A673 (cell line): ENCODE results near the gene DGKQ. TPM values are rescaled to one million over a fixed set of nuclear protein-coding genes. Genes with fewer than 3 reads are reported as not detected.
A peak's percentile ranks its signal among the peaks of the same experiment; 100 is the strongest.

Experiments
- BruUV-seq: library from RNA; stranded (reverse); fragments of 400-500 nt; replicated peaks from 2 replicates; lab custom pipeline; 2021; lab: Mats Ljungman, UMichigan
- CTCF ChIA-PET: fragments of 300-600 bp; sonication (Branson Sonifier 250); formaldehyde crosslinking; loops from one replicate; lab custom pipeline; 2022; ENCODE audit warnings: antibody characterized with exemption; lab: Charles Lee
- POLR2A ChIA-PET: fragments of 300-600 bp; sonication (Branson Sonifier 250); formaldehyde crosslinking; loops from one replicate; lab custom pipeline; 2022; ENCODE audit warnings: antibody characterized with exemption; ENCODE audit not compliant: low non-redundant PET; lab: Charles Lee
- DNase-seq: peaks from one replicate; pipeline ENCODE4 v3.0.0-alpha.2; 2015; ENCODE audit warnings: low spot score
- H3K27ac ChIP-seq: fragments of 200-600 bp; sonication (generic); 2 replicates; pipeline ENCODE4 v1.5.1; 2016; ENCODE audit warnings: mixed run types, low read depth, mild to moderate bottlenecking, mixed read lengths, antibody characterized with exemption, low read length; ENCODE audit not compliant: poor library complexity, severe bottlenecking
- H3K27me3 ChIP-seq: fragments of 200-600 bp; sonication (generic); replicated peaks from 2 replicates; pipeline ENCODE4 v1.6.1; 2017; ENCODE audit warnings: mixed run types, low read depth, mild to moderate bottlenecking, mixed read lengths, antibody characterized with exemption, low read length; ENCODE audit not compliant: insufficient read depth, poor library complexity
- H3K36me3 ChIP-seq: fragments of 200-600 bp; sonication (generic); 2 replicates; pipeline ENCODE4 v1.6.1; 2016; ENCODE audit warnings: mixed run types, mild to moderate bottlenecking, mixed read lengths, antibody characterized with exemption, low read length; ENCODE audit not compliant: insufficient read depth, poor library complexity, severe bottlenecking
- H3K4me1 ChIP-seq: fragments of 200-600 bp; sonication (generic); 2 replicates; pipeline ENCODE4 v1.6.1; 2017; ENCODE audit warnings: mixed run types, mild to moderate bottlenecking, mixed read lengths, antibody characterized with exemption, low read length; ENCODE audit not compliant: insufficient read depth, poor library complexity, severe bottlenecking
- H3K4me3 ChIP-seq: fragments of 200-600 bp; sonication (generic); 2 replicates; pipeline ENCODE4 v1.5.1; 2016; ENCODE audit warnings: low read depth, mixed run types, mild to moderate bottlenecking, mixed read lengths, low read length; ENCODE audit not compliant: poor library complexity, severe bottlenecking
- H3K9me3 ChIP-seq: fragments of 200-600 bp; sonication (generic); 2 replicates; pipeline ENCODE4 v1.6.1; 2016; ENCODE audit warnings: mixed run types, low read depth, mild to moderate bottlenecking, mixed read lengths, antibody characterized with exemption, low read length; ENCODE audit not compliant: poor library complexity, severe bottlenecking
- EZH2 ChIP-seq: fragments of 200-600 bp; sonication (generic); IDR thresholded peaks from 2 replicates; pipeline ENCODE4 v1.6.1; 2017; ENCODE audit warnings: borderline replicate concordance, low read depth, mild to moderate bottlenecking, mixed read lengths, antibody characterized with exemption, low read length; ENCODE audit not compliant: poor library complexity, severe bottlenecking
- intact Hi-C: fragments of 100-400 bp; cut with micrococcal nuclease; formaldehyde crosslinking; loops from one replicate; pipeline ENCODE4 v1.10.0; 2022; ENCODE audit not compliant: unreplicated experiment
- total RNA-seq: library from RNA; stranded (reverse); gene quantifications from 2 replicates; pipeline ENCODE4 v1.2.3, GENCODE V29; 2021
- TF ChIP-seq, protein P1 (sequence below): fragments of 300-800, 200-600 bp; sonication (generic); conservative IDR thresholded peaks from 2 replicates; pipeline ENCODE4 v1.5.1; 2017; ENCODE audit warnings: low read depth, mild to moderate bottlenecking, antibody characterized with exemption, low read length, moderate library complexity, mixed read lengths

Gene DGKQ
- total RNA-seq, 1 experiment from 2014 or later = 8.8 TPM

DNA sequence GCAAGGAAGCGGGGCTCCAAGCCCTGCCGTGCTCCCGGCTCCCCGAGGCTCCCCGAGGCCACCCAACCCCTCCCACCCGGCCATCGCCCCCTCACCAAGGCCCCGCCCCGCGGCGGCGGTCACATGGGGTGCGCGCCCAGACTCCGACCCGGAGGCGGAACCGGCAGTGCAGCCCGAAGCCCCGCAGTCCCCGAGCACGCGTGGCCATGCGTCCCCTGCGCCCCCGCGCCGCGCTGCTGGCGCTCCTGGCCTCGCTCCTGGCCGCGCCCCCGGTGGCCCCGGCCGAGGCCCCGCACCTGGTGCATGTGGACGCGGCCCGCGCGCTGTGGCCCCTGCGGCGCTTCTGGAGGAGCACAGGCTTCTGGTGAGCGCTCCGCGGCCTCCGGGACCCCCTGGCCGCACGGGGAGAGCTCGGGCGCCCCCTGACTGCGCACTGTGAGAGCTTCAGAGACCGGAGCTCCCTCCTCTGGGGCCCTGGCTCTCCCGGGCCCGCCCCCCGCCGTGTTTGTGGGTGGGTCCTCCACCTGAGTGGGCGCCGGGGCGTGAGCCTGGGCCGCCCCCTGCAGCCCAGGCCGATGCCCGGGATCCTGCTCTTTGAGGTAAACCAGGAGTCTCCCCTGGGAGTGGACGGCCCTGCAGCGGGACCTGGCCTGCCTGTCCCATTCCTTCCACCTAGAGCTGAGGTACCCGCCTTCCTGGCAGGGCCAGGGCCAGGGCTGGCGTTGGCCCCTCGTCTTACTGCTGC is 13.7 kb upstream of the DGKQ start, which contains the start of gene IDUA:
IDUA (plus strand) TSS at position 166 of the 745 bp plus-strand sequence; CDS start at position 207, 41 bp downstream.
- no peaks in the 10 kb centered on the region for H3K27me3 ChIP-seq
- no peaks in the 10 kb centered on the region for H3K9me3 ChIP-seq
- CTCF ChIA-PET = interaction anchor here (0.7 kb wide), 1 partner anchor 384 kb away, joined by 3 read pairs; no protein-coding TSS in a partner anchor
- H3K36me3 ChIP-seq = no peaks in the 10 kb centered on the region
- peaks cover 8% of the 10 kb centered on the region for H3K4me1 ChIP-seq
- H3K4me3 ChIP-seq = peak within 1 kb of the TSS; percentile 60
- peak; percentile 79 for DNase-seq
- no peak for TF ChIP-seq EZH2
- TF ChIP-seq, protein P1, sequence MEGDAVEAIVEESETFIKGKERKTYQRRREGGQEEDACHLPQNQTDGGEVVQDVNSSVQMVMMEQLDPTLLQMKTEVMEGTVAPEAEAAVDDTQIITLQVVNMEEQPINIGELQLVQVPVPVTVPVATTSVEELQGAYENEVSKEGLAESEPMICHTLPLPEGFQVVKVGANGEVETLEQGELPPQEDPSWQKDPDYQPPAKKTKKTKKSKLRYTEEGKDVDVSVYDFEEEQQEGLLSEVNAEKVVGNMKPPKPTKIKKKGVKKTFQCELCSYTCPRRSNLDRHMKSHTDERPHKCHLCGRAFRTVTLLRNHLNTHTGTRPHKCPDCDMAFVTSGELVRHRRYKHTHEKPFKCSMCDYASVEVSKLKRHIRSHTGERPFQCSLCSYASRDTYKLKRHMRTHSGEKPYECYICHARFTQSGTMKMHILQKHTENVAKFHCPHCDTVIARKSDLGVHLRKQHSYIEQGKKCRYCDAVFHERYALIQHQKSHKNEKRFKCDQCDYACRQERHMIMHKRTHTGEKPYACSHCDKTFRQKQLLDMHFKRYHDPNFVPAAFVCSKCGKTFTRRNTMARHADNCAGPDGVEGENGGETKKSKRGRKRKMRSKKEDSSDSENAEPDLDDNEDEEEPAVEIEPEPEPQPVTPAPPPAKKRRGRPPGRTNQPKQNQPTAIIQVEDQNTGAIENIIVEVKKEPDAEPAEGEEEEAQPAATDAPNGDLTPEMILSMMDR = peak; percentile 65
- intact Hi-C loops = loop anchor here (10.0 kb wide), 1 partner anchor 242 kb away; no protein-coding TSS in a partner anchor
- POLR2A ChIA-PET = no interaction called here
- H3K27ac ChIP-seq = peak within 1 kb of the TSS; percentile 59
- BruUV-seq = no TSS peak

DNA sequence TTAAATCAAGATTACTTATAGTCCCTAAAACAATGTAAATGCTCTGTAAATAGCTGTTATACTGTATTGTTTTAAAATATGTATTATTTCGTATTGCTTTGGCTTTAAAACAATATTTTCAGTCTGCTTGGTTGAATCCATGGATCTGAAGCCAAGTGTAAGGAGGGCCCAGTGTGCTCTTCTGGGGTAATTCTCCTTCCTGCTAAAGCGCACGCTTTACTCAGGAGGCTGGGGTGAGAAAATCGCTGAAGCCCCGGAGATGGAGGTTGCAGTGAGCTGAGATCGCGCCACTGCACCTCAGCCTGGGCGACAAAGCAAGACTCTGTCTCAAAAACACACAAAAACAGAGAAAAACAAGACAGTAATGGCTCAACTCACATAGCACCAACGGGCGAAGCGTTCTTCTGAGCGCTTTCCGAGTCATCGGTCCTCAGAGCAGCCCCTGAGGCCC is 13.1 kb upstream of the DGKQ start:
- Histone ChIP-seq H3K27me3 (no peaks in the 10 kb centered on the region), H3K36me3 (no peaks in the 10 kb centered on the region), H3K9me3 (no peaks in the 10 kb centered on the region), H3K4me3 (peak overlapping the region; percentile 60), H3K27ac (peak overlapping the region; percentile 59), H3K4me1 (peaks cover 8% of the 10 kb centered on the region)
- no TSS peak for BruUV-seq
- TF ChIP-seq EZH2 = no peak
- TF ChIP-seq, protein P1 = no peak
- DNase-seq = no peak
- ChIA-PET POLR2A (no interaction called here), CTCF (no interaction called here)
- intact Hi-C loops = loop anchor here (10.0 kb wide), 1 partner anchor 242 kb away; no protein-coding TSS in a partner anchor

DNA sequence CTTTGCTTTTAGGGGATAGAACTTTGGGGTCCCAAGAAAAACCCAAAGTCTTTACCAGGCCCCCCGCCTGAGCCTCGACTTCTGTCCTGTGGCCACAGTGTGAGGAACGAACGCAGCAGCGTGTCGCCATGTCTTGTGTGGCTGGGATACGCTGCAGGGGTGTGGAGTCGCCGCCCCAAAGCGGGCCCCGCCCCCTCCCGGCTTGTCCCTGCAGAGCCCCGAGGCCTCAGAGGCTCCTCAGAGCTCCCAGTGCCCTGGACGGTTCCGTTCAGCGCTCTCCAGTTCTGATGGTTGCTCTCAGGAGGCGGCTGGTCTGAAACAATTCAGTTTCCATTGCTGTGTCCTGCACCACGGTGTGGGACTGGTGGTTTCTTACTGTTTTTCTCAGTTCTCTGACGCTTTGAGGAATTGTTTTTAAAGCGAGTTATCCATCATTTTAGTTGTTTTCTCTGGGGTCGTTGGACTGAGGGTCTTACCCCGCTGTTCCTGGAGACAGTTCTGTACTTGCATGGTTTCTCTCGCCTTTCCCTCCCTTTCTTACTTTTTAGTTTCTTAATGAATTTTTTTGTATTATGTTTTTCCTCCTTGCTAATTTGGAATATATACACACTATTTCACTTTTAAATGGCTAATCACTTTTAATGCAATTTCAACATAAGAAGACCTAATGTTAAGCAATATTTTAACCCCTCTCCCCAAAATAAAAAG is 11.9 kb upstream of the DGKQ start:
- CTCF ChIA-PET = no interaction called here

More for the DNA sequence above, 11.9 kb upstream of the DGKQ start:
- DNase-seq = no peak
- Histone ChIP-seq H3K9me3 (no peaks in the 10 kb centered on the region), H3K36me3 (no peaks in the 10 kb centered on the region), H3K4me3 (peak overlapping the region; percentile 60), H3K27ac (no peak overlapping the region), H3K27me3 (no peaks in the 10 kb centered on the region), H3K4me1 (peaks cover 8% of the 10 kb centered on the region)
- TF ChIP-seq, protein P1 = no peak
- TF ChIP-seq EZH2 = no peak
- BruUV-seq = no TSS peak
- POLR2A ChIA-PET = no interaction called here
- intact Hi-C loops = loop anchor here (10.0 kb wide), 1 partner anchor 240 kb away; no protein-coding TSS in a partner anchor
